Measurements from ENCODE around the gene HSD11B1.

HSD11B1 gene

GRCh38 chr1:209741193-209741592 lies 36.5 kb downstream of the HSD11B1 start:
- DNase-seq (ENCODE audit: low read depth) = no peak
- TF ChIP-seq CTCF (IDR thresholded peaks at IDR 0.05; ENCODE audit: low read depth, low read length, missing control alignments) = no peak
- in situ Hi-C loops (cut with HindIII; ENCODE audit: low sequenced_read_pairs) = no loop called here
- H3K4me3 ChIP-seq (ENCODE audit: low read depth, low read length) = no peak overlapping the region

- no peak overlapping the region for H3K4me3 ChIP-seq (ENCODE audit: low read depth, low read length)
- no peak for TF ChIP-seq CTCF (IDR thresholded peaks at IDR 0.05; ENCODE audit: low read depth, low read length, missing control alignments)
- DNase-seq (ENCODE audit: low read depth) = no peak
- in situ Hi-C loops (cut with HindIII; ENCODE audit: low sequenced_read_pairs) = no loop called here
Measured at GRCh38 chr1:209741889-209742288, 37.2 kb downstream of the HSD11B1 start.

GRCh38 chr1:209742409-209743144 lies 37.9 kb downstream of the HSD11B1 start:
- DNase-seq (ENCODE audit: low read depth) = no peak
- TF ChIP-seq CTCF (IDR thresholded peaks at IDR 0.05; ENCODE audit: low read depth, low read length, missing control alignments) = no peak
- no peak overlapping the region for H3K4me3 ChIP-seq (ENCODE audit: low read depth, low read length)
- in situ Hi-C loops (cut with HindIII; ENCODE audit: low sequenced_read_pairs) = no loop called here

DNA sequence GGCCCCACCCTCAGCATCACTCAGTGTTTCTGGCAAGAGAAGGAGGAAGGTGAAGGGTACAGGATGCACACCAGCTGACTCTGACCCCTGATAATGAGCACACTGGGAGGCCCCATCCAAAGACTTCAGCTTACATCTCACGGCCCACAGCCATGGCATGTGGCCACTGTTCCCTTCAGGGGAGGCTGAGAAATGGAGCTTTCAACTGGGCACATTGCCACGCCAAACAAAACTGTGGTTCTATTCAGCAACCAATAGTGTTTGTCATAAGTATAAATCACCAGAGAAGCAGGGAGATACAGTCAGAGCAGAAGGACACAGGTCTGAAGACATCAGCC lies 38.5 kb downstream of the HSD11B1 start:
- DNase-seq (ENCODE audit: low read depth) = peak; percentile 85
- in situ Hi-C loops (cut with HindIII; ENCODE audit: low sequenced_read_pairs) = no loop called here
- H3K4me3 ChIP-seq (ENCODE audit: low read depth, low read length) = no peak overlapping the region
- TF ChIP-seq CTCF (IDR thresholded peaks at IDR 0.05; ENCODE audit: low read depth, low read length, missing control alignments) = no peak

DNA sequence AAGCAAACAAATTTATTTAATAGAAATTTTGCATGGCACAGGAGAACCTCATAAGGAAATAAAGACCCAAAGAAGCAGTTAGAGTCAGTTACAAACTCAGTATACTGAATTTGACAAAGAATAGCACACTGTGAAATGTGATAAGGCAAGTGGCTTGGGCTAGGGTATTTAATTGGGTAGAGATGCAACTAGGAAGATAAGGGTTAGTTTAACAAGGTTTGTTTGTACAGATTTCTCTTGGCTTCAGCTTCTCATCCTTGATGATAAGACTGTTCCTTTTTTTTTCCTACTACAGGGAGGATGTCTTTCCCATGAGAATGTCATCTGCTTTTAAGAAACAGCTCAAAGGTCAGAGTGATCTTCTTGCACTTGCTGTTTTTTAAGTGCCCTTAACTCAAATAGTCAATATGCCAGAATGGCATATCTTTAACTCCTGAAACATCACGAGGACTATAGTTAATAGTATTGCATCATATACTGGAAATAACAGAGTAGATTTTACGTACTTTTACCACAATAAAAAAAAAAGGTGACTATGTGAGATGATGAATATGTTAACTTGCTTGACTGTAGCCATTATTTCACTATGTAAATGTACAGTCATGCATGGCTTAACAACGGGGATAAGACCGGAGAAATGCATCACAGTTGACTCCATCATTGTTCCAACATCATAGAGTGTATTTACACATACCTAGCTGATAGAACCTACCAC lies 42.0 kb downstream of the HSD11B1 start:
- no peak for DNase-seq (ENCODE audit: low read depth)
- in situ Hi-C loops (cut with HindIII; ENCODE audit: low sequenced_read_pairs) = no loop called here
- no peak for TF ChIP-seq CTCF (IDR thresholded peaks at IDR 0.05; ENCODE audit: low read depth, low read length, missing control alignments)
- H3K4me3 ChIP-seq (ENCODE audit: low read depth, low read length) = no peak overlapping the region

DNA sequence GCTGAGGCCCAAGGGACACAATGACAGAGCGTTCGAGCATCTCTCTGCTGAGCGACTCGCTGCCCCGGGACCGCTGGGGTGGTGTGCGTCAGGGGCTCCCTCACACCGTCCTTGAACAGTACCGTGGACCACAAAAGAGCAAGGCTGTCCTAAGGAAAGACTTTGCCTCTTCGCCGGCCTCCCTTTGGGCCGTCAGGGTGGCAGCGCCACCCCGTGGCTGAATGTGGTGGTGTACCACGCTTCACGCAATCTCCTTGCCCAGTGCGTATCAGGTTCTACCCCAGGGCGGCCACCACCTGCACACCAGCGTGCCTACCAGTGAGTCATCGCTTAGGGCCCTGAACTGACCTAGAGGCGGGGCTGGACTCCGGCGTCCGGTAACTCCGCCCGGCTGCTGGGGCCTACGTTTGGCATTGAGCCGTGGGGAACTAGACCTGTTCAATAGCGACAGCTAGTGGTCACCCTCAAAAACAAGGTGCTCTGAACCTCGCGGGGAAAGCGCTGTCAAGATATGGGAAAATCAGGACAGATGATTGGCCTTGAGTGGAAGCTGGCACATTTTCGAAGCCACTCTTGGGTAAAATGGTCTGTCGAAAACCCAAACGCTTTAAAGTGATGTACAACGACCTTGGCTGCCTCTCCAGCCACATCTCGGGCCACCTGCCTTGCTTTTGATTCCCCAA lies 43.1 kb downstream of the HSD11B1 start:
- in situ Hi-C loops (cut with HindIII; ENCODE audit: low sequenced_read_pairs) = no loop called here
- H3K4me3 ChIP-seq (ENCODE audit: low read depth, low read length) = peak overlapping the region; percentile 14
- peak; percentile 68 for DNase-seq (ENCODE audit: low read depth)
- peak; percentile 81 for TF ChIP-seq CTCF (IDR thresholded peaks at IDR 0.05; ENCODE audit: low read depth, low read length, missing control alignments)

All from astrocyte of the cerebellum (primary cell).